Colonic mucosa (tissue), 4 donors: ENCODE data around the gene DSCAML1. TPM values are rescaled to one million over a fixed set of nuclear protein-coding genes. Genes with fewer than 3 reads are reported as not detected.

Source experiments
- DNase-seq: peaks from one replicate; pipeline ENCODE4 v3.0.0-alpha.2; 2020
- H3K27ac ChIP-seq: fragments of 200-600 bp; one replicate; pipeline ENCODE4 v1.8.0; 2021
- H3K27me3 ChIP-seq: fragments of 200-600 bp; one replicate; pipeline ENCODE4 v1.8.0; 2021
- H3K36me3 ChIP-seq: fragments of 200-600 bp; one replicate; pipeline ENCODE4 v1.8.0; 2021
- H3K4me1 ChIP-seq: fragments of 200-600 bp; one replicate; pipeline ENCODE4 v1.8.0; 2021; ENCODE audit warnings: mild to moderate bottlenecking
- H3K4me3 ChIP-seq: fragments of 200-600 bp; one replicate; pipeline ENCODE4 v1.8.0; 2021
- H3K9ac ChIP-seq, 2 donors: one replicate each; pipeline ENCODE4 v1.7.0; 2013; ENCODE audit warnings: control low read depth in 2 of 2, low read depth in 2 of 2, low read length in 2 of 2
- H3K9me3 ChIP-seq: fragments of 200-600 bp; one replicate; pipeline ENCODE4 v1.8.0; 2021
- intact Hi-C: fragments of 100-400 bp; cut with DNase I; formaldehyde crosslinking; loops from one replicate; pipeline ENCODE4 v1.14.1; 2022
- total RNA-seq, 2 donors: library from RNA; stranded (reverse); fragmentation: NEBNext Ultra II Directional in 1 of 2; extraction: Animal tissue kit (Norgen Biotek cat#: 25700) in 1 of 2; gene quantifications; one replicate each; pipeline ENCODE4 v1.2.1, GENCODE V29; 2021
- TF ChIP-seq, protein P1 (sequence below): fragments of 200-600 bp; IDR thresholded peaks from one replicate; pipeline ENCODE4 v1.8.0; 2022; ENCODE audit warnings: antibody characterized with exemption, mild to moderate bottlenecking
- donor health status: healthy.
- donor health status: DM: no; HTN: no; CAD: no.
- donor health status: DM: no; HTN: no; CAD: no.

The DSCAML1 gene
- total RNA-seq, 2 donors from 2014 or later, result 1.2 to 4.3 TPM

GRCh38 chr11:117381481-117382387, 415.3 kb downstream of the DSCAML1 start:
- intact Hi-C loops, result no loop called here
- DNase-seq, result no peak
- no peaks in the 10 kb centered on the region for H3K36me3 ChIP-seq

GRCh38 chr11:117380676-117381075, 416.3 kb downstream of the DSCAML1 start:
- Histone ChIP-seq H3K4me3 (no peak overlapping the region), H3K9ac (no peak overlapping the region), H3K27me3 (no peaks in the 10 kb centered on the region), H3K9me3 (no peaks in the 10 kb centered on the region), H3K4me1 (no peaks in the 10 kb centered on the region), H3K36me3 (no peaks in the 10 kb centered on the region), H3K27ac (no peak overlapping the region)
- intact Hi-C loops, result no loop called here
- DNase-seq, result no peak
- TF ChIP-seq, protein P1, sequence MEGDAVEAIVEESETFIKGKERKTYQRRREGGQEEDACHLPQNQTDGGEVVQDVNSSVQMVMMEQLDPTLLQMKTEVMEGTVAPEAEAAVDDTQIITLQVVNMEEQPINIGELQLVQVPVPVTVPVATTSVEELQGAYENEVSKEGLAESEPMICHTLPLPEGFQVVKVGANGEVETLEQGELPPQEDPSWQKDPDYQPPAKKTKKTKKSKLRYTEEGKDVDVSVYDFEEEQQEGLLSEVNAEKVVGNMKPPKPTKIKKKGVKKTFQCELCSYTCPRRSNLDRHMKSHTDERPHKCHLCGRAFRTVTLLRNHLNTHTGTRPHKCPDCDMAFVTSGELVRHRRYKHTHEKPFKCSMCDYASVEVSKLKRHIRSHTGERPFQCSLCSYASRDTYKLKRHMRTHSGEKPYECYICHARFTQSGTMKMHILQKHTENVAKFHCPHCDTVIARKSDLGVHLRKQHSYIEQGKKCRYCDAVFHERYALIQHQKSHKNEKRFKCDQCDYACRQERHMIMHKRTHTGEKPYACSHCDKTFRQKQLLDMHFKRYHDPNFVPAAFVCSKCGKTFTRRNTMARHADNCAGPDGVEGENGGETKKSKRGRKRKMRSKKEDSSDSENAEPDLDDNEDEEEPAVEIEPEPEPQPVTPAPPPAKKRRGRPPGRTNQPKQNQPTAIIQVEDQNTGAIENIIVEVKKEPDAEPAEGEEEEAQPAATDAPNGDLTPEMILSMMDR, result no peak

More at GRCh38 chr11:117381481-117382387, 415.3 kb downstream of the DSCAML1 start:
- Histone ChIP-seq H3K27ac (no peak overlapping the region), H3K4me1 (no peaks in the 10 kb centered on the region), H3K9me3 (no peaks in the 10 kb centered on the region), H3K27me3 (no peaks in the 10 kb centered on the region), H3K9ac (no peak overlapping the region), H3K4me3 (no peak overlapping the region)
- TF ChIP-seq, protein P1, result no peak

- H3K9ac ChIP-seq, result no peak overlapping the region
- no peak for DNase-seq
- H3K27me3 ChIP-seq, result no peaks in the 10 kb centered on the region
- H3K4me1 ChIP-seq, result no peaks in the 10 kb centered on the region
- H3K27ac ChIP-seq, result no peak overlapping the region
- H3K9me3 ChIP-seq, result no peaks in the 10 kb centered on the region
- TF ChIP-seq, protein P1, result no peak
- H3K36me3 ChIP-seq, result no peaks in the 10 kb centered on the region
- no peak overlapping the region for H3K4me3 ChIP-seq
- intact Hi-C loops, result no loop called here
Observed at GRCh38 chr11:117378976-117379865, 417.8 kb downstream of the DSCAML1 start.

Other genes starting within 250 kb of the DSCAML1 start
- 1 to 10 TPM in 1 of 2 donors, under 1 TPM in 1; 0.98 to 1.5 TPM for gene FXYD2, start 27.5 kb upstream of the DSCAML1 start, total RNA-seq
- 10 to 100 TPM in 1 of 2 donors, 1 to 10 TPM in 1; 6.4 to 29.8 TPM for gene FXYD6, start 79.4 kb upstream of the DSCAML1 start, total RNA-seq
- 1 to 10 TPM; 1.5 to 1.6 TPM for gene TMPRSS13, start 132.2 kb upstream of the DSCAML1 start, total RNA-seq
- gene IL10RA, start 189.2 kb upstream of the DSCAML1 start, total RNA-seq, result 1 to 10 TPM; 4.4 to 9.8 TPM